HG02884 (cell line): ENCODE results near the gene SENP6.

Source experiments
- ATAC-seq: cut with Tn5 transposase; IDR thresholded peaks from one replicate; pipeline ENCODE4 v1.9.1; 2021; ENCODE audit warnings: mild to moderate bottlenecking, moderate library complexity; ENCODE audit not compliant: unreplicated experiment

SENP6 gene

DNA sequence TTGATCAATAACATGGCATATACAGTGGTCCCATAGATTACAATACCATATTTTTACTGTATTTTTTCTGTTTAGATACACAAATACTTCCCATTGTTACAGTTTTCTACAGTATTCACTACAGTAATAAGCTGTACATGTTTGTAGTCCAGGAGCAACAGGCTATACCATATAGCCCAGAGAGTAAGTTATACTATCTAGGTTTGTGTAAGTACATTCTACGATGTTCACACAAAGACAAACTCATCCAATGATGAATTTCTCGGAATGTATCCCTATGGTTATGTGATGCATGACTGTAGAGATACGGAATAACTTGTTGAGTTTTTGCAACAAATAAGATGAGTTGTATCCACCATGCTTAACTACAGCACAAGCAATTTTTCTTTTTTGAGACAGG is 143.7 kb downstream of the SENP6 start:
- no peak for ATAC-seq

DNA sequence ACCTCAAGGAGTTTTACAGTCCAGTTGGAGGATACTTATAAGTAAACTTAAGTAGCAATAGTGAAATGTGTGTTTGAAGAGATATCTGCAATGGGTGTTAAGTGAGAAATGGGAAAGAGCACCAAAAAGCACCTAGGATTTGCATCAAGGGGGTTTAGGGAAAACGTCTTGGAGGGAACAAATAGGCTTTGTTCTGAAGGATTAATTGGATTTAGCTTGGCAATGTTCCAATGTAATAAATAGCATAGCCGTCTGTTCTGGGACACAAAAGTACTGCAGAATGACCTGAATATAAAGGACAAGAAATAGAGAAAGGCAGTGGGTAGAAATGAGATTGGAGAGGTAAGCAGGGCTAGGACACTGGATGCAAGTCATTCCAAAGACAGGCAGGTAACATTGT is 144.5 kb downstream of the SENP6 start:
- ATAC-seq, result no peak

DNA sequence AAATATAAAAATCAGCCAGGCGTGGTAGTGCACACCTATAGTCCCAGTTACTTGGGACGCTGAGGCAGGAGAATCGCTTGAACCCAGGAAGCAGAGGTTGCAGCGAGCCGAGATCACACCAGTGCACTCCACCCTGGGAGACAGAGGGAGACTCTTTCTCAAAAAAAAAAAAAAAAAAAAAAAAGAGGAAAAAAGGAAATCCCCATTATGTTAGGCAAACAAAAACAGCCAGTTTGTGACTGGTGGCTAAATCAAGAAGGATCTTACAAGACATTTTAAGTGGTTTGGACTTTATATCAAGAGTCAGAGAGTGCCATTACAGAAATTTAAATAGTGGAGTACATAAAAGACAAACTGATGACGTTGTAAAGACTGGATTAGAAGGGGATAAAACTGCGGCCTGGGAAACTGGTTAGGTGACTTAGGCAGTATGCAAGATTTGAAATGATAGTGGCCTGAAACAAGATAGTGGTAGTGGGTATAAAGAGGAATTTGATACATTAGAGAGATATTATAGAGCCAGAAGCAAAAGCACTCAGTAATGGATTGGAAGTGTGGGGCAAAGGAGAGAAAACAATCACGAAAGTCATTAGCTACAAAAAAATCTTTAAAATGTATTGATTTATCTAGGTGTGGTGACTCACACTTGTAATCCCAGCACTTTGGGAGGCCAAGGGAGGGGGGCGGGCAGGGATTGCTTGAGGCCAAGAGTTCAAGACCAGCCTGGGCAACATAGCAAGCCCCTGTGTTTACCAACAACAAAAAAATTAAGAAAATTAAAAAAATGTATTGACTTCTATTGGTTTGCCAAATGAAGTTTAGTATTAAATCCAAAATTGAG is 145.7 kb downstream of the SENP6 start:
- ATAC-seq, result no peak

- no peak for ATAC-seq
These were observed 146.5 kb downstream of the SENP6 start for GRCh38 chr6:75748003-75748742.

DNA sequence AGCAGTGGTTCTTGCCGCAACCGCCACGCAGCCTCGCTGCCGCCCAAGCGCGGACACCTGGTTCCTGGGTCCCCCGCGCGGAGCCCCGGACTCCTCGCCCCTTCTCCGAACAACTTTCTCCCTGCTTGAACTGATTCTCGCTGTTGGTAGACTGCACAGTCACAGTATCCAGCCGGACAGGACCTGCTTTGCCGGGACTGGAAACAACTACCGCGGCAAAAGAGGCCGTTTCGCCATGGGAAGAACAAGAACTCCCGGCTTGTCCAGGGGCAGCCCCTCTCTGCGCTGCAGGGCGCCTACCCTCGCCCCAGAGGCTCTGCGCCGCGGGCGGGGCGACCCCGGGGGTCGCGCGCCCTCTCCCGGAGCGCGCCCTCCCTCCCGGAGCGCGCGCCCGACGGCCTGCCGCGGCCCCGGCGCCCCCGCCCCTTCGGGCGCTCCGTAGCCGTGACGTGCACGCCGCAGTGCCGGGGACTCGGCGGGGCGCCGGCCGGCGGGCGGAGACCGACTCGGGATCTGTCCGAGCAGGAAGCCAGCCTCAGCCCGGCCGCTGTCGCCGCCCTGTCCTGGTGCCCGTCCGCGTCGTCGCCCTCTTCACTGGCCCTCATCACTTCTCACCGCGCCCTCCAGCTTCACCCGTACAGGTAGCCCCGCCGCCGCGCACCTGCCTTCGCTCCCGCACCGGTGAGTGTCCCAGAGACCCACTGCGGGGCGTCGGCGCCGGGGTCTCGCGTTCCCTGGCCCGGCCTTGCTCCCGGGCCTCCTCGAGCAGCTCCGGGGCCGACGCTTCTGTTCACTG is 147.3 kb downstream of the SENP6 start, which contains the start of gene MYO6:
Gene MYO6, plus strand, starts transcription at position 497 of the 796 bp plus-strand sequence. CDS start 68,309 bp downstream, outside the sequence.
- ATAC-seq, result peak; percentile 77

- no peak for ATAC-seq
These were observed 149.8 kb downstream of the SENP6 start for GRCh38 chr6:75751443-75751842.

- ATAC-seq, result no peak
These were observed 150.7 kb downstream of the SENP6 start for GRCh38 chr6:75752365-75752764.

GRCh38 chr6:75755704-75756103 is 154.0 kb downstream of the SENP6 start:
- no peak for ATAC-seq

- ATAC-seq, result no peak
These were observed 155.6 kb downstream of the SENP6 start for GRCh38 chr6:75757295-75757694.

DNA sequence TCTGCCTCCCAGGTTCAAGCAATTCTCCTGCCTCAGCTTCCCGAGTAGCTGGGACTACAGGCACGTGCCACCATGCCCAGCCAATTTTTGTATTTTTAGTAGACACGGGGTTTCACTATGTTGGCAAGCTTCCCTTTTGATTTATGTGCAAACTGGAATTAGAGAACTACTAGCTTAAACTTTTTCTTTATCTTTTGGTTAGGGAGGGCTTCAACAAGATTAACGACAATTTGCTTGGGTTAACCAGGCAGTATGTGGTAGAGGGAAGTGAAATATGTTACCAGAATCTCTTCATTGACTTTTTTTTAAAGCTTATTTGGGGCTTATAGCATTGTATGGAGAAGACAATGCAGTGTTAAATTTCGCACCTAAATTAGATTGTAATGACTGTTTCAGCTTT is 156.4 kb downstream of the SENP6 start:
- no peak for ATAC-seq

DNA sequence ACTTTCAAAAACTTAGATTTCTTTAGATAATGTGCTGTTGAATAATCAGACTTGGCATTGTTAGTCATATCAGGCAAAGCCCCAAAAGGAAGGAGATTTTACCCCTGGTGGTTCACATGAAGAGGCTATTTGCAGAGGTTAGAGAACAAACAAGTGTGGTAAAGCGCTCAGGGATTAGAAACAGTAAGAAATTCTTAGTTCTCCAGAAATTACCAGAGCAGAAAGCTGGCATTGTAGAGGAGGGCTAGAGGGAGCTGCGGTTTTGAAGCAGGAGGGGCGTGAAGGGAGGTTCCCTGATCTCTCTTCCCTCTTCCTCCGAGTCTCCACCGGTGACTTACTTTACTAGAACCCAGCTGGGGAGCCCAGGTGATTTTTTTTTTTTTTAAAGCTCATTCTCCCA is 157.5 kb downstream of the SENP6 start:
- no peak for ATAC-seq

DNA sequence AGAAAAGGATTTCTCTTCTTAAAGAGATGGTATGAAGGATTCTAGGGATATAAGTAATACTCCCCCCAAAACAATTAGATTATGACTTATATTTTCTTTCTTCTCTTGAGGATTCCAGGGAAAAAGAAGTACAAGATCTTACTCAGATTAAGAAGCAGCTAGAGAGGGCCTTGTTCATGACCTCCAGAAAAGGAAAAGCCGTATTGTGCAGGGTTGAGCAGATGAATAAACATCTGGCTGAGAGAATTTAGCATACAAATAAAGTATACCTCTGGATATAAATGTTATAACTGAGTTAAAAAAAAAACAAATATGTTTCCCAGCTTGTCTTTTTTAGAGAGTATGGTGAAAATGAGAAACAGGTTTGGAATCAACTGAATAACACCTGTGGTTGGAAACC is 158.6 kb downstream of the SENP6 start:
- ATAC-seq, result no peak

GRCh38 chr6:75761489-75761888 is 159.8 kb downstream of the SENP6 start:
- no peak for ATAC-seq

- no peak for ATAC-seq
These were observed 160.4 kb downstream of the SENP6 start for GRCh38 chr6:75762063-75762462.

DNA sequence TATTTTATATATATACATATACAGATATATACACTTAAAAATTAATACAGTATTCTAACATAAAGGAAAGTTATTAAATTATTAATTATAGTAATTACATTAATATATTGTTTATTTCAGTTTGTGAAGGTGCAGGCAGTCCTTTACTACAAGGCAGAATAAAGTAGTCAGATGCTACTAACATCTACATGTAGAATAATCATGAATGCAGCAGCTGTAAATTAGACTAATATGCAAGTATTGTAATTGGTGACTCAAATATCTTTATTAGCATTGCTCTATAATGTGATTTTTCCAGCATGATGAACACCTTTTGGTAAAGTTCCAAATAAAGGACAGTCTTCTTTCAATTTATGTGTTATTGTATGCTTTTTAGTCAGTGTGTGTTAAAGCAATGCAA is 164.7 kb downstream of the SENP6 start:
- ATAC-seq, result no peak
